H54 (cell line): ENCODE results near the gene DNASE1.
"Not testable (repeated sequence)": the region's sequence is repeated elsewhere in the genome, so short reads cannot be mapped to it uniquely, and the experiment has no call there.

Experiments used
- DNase-seq: peaks from one replicate; pipeline ENCODE4 v3.0.0; 2011; ENCODE audit warnings: low spot score, mixed read lengths; ENCODE audit not compliant: insufficient read length
- FAIRE-seq: peaks from 3 replicates; lab custom pipeline; 2011; peaks lifted over from hg19 to GRCh38; lab: Jason Lieb, UNC
- POLR2A ChIP-seq: IDR thresholded peaks from 2 replicates; pipeline ENCODE4 v1.6.1; 2011; ENCODE audit warnings: low read depth, mild to moderate bottlenecking, low read length

DNASE1 gene

GRCh38 chr16:3650631-3651265, 3.7 kb upstream of the DNASE1 start:
- no peak for TF ChIP-seq POLR2A
- FAIRE-seq (no peak), DNase-seq (no peak)

DNA sequence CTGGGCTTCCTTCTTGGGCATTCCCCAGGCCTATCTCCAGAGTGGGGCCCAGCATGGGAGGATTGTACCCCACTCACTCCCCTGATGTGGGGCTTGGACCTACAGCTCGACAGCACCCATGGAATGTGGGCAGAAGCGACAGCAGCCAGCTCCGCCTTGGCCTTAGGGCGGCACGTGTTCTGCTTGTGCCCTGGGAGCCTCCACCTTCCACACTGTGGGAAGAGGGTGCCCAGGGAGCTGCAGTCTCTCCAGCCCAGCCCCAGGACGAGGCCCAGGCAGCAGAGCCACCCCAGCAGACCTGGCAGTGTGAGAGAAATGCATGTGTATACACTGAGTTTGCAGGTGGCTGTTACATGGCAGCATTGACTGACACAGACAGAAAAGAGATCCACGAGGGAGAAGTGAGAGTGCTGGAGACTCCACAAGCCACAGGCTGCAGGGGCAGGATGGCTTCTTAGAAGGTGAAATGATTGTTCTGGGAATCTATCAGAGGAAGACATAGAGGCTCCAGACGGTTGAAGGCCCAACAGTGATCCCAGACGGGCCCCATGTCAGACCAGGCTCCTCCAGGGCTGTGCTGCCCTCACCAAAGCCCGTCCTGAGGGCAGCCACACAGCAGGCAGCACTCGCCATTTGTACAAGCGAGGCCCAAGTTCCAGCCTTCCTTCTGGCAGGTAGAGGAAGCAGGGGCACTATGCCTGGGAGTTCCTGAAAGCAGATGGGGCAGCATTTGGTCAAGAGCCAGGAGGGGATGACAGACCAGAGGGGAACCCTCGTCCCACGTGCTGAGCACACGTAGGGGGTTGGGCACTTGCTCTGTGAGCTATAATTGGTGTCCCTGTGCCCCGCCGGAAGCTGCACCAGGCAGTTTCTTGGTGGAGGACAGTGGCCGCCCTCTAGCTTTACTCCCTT, 2.8 kb upstream of the DNASE1 start:
- FAIRE-seq (no peak), DNase-seq (no peak)
- no peak for TF ChIP-seq POLR2A

DNA sequence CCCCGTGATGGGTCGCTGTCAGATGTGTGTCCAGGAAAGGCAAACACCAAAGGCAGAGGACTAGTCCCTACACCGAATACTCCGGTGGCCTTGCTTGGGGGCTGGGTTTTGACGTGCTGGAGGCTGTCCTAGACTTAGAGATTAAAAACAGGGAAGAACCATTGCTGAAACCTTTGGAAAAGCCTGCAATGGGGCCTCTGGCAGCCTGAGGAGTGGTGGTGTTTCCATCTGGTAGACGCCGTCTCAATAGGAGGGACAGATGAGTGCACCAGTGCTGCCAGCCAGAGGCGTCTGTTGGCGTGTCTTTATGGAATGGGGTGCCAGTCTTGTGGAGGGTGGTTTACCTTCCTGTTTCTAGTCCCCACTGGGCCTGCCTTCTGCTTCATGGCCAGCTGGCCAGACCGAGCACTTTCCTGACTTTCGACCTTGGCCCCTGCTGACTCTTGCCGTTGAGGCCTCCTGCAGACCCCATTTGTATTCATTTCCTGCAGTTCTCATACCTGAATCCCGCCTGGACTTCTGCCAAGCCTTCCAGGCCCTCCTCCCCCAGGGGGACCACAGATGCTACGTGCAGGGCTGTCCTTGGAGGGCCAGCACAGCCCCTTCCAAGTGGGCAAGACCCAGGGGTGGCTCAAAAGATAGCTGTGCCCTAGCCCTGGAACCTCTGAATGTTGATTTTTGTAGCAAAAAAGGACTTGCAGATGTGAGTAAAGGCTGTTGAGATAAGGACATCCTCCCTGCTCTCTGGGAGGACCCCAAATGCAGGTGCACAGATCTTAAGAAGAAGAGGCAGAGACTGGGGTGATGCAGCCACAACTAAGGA, 1.9 kb upstream of the DNASE1 start:
- no peak for DNase-seq

DNA sequence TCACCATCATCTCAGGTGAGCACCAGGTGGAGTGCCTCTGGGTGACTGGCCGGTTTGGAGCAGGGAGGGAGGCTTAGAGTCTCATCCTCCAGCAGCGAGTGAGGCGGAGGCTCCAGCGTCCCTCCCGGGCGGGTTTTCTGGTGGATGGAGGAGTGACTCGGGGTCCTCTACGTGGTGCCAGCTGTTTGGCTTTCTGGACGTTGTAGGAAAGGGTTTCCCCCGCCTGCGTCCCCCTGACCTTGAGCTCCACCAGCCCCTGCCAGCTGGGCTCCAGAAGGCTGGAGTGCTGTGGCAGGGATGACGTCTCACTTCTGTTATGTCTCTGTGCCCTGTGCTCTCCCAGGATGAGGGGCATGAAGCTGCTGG, 522 bp downstream of the DNASE1 start:
- no peak for TF ChIP-seq POLR2A
- no peak for FAIRE-seq
- DNase-seq, result no peak

More for the DNA sequence above, 1.9 kb upstream of the DNASE1 start:
- no peak for FAIRE-seq
- TF ChIP-seq POLR2A, result no peak

DNA sequence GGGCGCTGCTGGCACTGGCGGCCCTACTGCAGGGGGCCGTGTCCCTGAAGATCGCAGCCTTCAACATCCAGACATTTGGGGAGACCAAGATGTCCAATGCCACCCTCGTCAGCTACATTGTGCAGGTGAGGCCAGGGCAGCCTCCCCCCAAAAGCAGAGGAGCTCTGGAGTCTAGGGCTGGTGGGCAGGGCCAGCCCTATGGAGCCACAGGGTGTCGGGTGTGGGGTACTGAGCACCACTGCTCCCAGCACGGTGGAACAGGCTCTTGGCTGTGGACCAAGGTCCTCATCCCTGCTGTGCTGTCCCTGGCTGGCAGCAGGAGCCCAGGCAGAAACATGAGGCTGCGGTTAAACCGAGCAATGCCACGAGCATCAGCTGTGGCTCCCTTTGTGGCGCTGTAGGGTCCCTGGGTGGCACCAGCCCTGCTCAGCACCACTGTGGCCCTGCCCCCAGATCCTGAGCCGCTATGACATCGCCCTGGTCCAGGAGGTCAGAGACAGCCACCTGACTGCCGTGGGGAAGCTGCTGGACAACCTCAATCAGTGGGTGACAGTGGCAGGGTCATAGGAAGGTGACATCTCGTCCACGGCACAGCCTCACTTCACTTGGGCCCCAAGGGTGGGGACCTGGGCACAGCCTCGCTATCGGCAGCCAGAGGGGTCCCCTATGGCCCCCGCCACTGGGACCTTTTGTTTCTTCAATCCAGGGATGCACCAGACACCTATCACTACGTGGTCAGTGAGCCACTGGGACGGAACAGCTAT, 1.1 kb downstream of the DNASE1 start:
- FAIRE-seq (no peak), DNase-seq (no peak)
- TF ChIP-seq POLR2A, result no peak

DNA sequence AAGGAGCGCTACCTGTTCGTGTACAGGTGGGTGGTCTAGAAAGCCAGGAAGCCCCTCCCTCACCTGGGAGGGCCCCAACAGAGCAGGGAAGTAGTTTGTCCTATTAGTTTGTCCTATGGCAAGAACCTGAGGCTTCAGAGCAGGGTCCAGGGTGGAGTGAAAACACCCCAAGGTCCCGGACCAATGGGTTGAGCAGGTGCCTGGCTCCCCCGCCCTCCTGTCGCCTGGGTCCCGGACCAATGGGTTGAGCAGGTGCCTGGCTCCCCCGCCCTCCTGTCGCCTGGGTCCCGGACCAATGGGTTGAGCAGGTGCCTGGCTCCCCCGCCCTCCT, 1.6 kb downstream of the DNASE1 start:
- not testable (repeated sequence) for DNase-seq, FAIRE-seq

DNA sequence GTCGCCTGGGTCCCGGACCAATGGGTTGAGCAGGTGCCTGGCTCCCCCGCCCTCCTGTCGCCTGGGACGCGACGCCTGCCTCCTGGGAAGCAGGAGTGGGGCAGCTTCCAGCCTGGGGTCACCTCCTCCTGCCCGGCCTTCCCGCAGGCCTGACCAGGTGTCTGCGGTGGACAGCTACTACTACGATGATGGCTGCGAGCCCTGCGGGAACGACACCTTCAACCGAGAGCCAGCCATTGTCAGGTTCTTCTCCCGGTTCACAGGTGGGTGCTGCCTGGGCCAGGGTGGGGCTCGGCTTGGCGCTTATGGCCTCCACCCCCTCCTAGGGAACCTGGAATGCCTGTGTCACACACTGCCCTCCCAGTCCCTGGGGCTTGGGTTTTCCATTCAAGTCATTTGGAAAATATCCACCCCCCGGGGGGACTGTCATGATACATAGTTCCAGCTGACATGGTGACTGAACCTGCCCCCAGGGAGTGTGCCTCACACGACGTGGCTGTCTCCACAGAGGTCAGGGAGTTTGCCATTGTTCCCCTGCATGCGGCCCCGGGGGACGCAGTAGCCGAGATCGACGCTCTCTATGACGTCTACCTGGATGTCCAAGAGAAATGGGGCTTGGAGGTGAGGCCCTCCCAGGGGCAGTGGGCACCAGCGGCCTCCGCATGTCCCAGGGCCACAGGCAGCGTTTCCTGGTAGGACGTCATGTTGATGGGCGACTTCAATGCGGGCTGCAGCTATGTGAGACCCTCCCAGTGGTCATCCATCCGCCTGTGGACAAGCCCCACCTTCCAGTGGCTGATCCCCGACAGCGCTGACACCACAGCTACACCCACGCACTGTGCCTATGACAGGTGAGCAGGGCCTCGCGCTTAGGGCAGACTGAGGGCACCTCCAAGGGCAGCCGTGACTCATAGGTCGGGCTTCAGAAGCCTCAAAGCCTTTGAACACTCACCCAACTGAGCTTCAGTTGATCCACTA, 2.3 kb downstream of the DNASE1 start:
- peak; percentile 57 for DNase-seq
- no peak for FAIRE-seq
- no peak for TF ChIP-seq POLR2A

GRCh38 chr16:3659251-3659650, 4.8 kb downstream of the DNASE1 start:
- DNase-seq (no peak), FAIRE-seq (no peak)
- TF ChIP-seq POLR2A, result no peak

DNA sequence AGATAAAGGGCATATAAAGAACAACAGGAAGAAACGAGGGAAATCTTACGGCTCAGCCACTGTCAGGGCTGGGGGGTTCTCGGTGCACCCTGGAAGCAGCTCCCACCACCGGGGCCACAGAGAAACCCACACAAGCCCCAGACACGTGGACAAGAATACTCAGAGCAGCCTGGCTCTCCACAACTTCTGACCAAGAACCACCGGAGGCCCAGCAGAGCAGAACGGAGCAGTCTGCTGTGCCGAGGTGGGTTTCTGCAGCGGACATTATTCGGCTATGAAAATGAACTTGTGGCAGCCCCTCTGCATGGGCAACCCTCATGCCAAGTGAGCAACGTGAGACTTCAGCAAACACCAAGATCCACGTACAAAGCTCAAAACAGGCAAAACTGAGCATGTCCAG, 6.8 kb downstream of the DNASE1 start:
- no peak for DNase-seq
- no peak for FAIRE-seq
- TF ChIP-seq POLR2A, result no peak

GRCh38 chr16:3661922-3662321, 7.4 kb downstream of the DNASE1 start:
- no peak for TF ChIP-seq POLR2A
- no peak for DNase-seq
- no peak for FAIRE-seq

DNA sequence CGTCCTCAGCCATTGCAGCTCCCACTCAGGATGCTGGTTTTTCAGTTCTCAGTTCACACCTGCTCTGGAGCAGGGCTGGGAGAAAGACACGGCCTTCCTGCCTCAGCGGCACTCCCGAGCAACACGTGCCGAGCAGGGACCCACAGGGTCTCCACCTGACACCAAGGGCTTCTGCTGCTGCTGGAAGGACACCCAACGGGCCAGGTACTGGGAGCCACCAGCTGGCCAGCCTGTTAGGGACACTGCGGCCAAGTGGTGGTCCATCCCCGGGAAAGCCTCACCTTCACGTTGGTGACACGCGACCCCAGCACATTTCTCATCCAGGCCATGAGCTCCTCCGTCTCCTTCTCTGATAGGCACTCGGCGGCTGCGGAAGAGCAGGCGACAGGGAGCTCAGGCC, 8.1 kb downstream of the DNASE1 start:
- no peak for TF ChIP-seq POLR2A
- DNase-seq (no peak), FAIRE-seq (no peak)

- no peak for TF ChIP-seq POLR2A
- no peak for FAIRE-seq
- DNase-seq, result no peak
Measured at GRCh38 chr16:3664187-3664896, 9.9 kb downstream of the DNASE1 start.
